Measurements from ENCODE around the gene TNFAIP6.

The TNFAIP6 gene

GRCh38 chr2:151409601-151410484, 52.5 kb downstream of the TNFAIP6 start, which contains the start of gene RIF1:
Gene RIF1 (plus strand): TSS chr2:151409902. CDS start chr2:151410424, 522 bp downstream.
- TF ChIP-seq CTCF (IDR thresholded peaks at IDR 0.05): peak; percentile 53

- no peak for TF ChIP-seq CTCF (IDR thresholded peaks at IDR 0.05)
Observed at GRCh38 chr2:151410485-151410834, 53.1 kb downstream of the TNFAIP6 start.

GRCh38 chr2:151417650-151418049, 60.3 kb downstream of the TNFAIP6 start:
- TF ChIP-seq CTCF (IDR thresholded peaks at IDR 0.05): no peak

GRCh38 chr2:151422917-151423439, 65.6 kb downstream of the TNFAIP6 start:
- TF ChIP-seq CTCF (IDR thresholded peaks at IDR 0.05): no peak

- no peak for TF ChIP-seq CTCF (IDR thresholded peaks at IDR 0.05)
Observed at GRCh38 chr2:151423760-151424159, 66.4 kb downstream of the TNFAIP6 start.

Data from LNCAP (cell line).